Measurements from ENCODE around the gene MORN5. TPM values are rescaled to one million over a fixed set of nuclear protein-coding genes. Genes with fewer than 3 reads are reported as not detected.

MORN5 gene
- total and polyA plus RNA-seq, 2 donors from 2014 or later: 1.6 to 5.6 TPM

DNA sequence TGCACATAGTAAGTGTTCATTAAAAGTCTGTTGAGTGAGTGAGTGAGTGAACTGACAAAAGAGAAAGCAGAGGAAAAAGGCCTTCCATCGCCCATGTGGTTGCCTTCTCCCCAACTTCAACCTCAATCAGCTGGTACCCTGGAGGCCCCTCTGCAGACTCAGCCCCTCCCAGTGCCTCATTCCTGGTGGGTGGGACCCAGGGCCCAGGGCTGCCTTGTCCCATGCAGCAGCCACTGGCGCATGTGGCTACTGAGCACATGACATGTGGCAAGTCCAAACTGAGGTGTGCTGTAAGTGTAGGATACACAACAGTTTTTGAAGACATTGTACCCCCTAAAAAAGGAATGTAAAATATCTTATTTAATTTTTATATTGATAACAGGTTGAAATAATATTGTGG lies 29.7 kb upstream of the MORN5 start:
- TF ChIP-seq, protein P1, sequence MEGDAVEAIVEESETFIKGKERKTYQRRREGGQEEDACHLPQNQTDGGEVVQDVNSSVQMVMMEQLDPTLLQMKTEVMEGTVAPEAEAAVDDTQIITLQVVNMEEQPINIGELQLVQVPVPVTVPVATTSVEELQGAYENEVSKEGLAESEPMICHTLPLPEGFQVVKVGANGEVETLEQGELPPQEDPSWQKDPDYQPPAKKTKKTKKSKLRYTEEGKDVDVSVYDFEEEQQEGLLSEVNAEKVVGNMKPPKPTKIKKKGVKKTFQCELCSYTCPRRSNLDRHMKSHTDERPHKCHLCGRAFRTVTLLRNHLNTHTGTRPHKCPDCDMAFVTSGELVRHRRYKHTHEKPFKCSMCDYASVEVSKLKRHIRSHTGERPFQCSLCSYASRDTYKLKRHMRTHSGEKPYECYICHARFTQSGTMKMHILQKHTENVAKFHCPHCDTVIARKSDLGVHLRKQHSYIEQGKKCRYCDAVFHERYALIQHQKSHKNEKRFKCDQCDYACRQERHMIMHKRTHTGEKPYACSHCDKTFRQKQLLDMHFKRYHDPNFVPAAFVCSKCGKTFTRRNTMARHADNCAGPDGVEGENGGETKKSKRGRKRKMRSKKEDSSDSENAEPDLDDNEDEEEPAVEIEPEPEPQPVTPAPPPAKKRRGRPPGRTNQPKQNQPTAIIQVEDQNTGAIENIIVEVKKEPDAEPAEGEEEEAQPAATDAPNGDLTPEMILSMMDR (IDR thresholded peaks at IDR 0.05; ENCODE audit: borderline replicate concordance, extremely low read depth, insufficient read depth): no peak

DNA sequence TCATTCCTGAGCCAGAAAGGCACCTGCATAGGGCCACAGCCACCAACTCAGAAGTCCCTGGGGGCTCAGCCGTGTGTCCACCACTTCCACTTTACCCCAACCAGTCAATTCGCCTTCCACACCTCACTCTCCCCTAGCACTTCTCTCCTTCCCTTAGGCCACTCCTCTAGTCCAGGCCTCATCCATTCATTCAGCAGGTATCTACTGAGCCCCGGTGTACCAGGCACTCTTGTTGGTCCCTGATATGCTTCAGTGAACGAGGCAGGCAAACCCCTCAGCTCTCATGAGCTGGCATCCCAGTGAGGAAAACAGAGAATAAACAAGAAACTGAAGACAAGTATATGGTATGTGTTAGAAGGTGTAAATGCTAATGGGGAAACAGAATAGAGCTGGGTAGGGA lies 28.9 kb upstream of the MORN5 start:
- Histone ChIP-seq H3K27ac (ENCODE audit: low read depth in 2 of 2, low read length in 2 of 2) (no peak overlapping the region), H3K9me3 (ENCODE audit: control insufficient read depth in 2 of 3, insufficient read depth in 1 of 3, low read length in 3 of 3) (no peaks in the 10 kb centered on the region), H3K27me3 (ENCODE audit: control insufficient read depth, insufficient read depth, low read length) (peaks cover 4% of the 10 kb centered on the region), H3K4me3 (ENCODE audit: low read length in 3 of 3) (no peak overlapping the region), H3K36me3 (ENCODE audit: control insufficient read depth in 2 of 3, insufficient read depth in 3 of 3, low read length in 3 of 3) (no peaks in the 10 kb centered on the region), H3K9ac (ENCODE audit: low read length in 3 of 3) (no peak overlapping the region), H3K4me1 (ENCODE audit: control insufficient read depth in 2 of 3, insufficient read depth in 2 of 3, low read depth in 1 of 3, low read length in 3 of 3) (peaks cover 0 to 10% (median 0%) of the 10 kb centered on the region in 3 donors)
- intact Hi-C loops (cut with DNase I): no loop called here
- no peak for DNase-seq
- FAIRE-seq: no peak
- TF ChIP-seq, protein P1 (IDR thresholded peaks at IDR 0.05; ENCODE audit: borderline replicate concordance, extremely low read depth, insufficient read depth): no peak

More for the DNA sequence above, 29.7 kb upstream of the MORN5 start:
- Histone ChIP-seq H3K4me3 (ENCODE audit: low read length in 3 of 3) (no peak overlapping the region), H3K27ac (ENCODE audit: low read depth in 2 of 2, low read length in 2 of 2) (no peak overlapping the region), H3K9ac (ENCODE audit: low read length in 3 of 3) (no peak overlapping the region), H3K36me3 (ENCODE audit: control insufficient read depth in 2 of 3, insufficient read depth in 3 of 3, low read length in 3 of 3) (no peaks in the 10 kb centered on the region), H3K4me1 (ENCODE audit: control insufficient read depth in 2 of 3, insufficient read depth in 2 of 3, low read depth in 1 of 3, low read length in 3 of 3) (peaks cover 0 to 11% (median 0%) of the 10 kb centered on the region in 3 donors), H3K9me3 (ENCODE audit: control insufficient read depth in 2 of 3, insufficient read depth in 1 of 3, low read length in 3 of 3) (no peaks in the 10 kb centered on the region), H3K27me3 (ENCODE audit: control insufficient read depth, insufficient read depth, low read length) (peaks cover 10% of the 10 kb centered on the region)
- intact Hi-C loops (cut with DNase I): no loop called here
- FAIRE-seq: no peak
- no peak for DNase-seq

DNA sequence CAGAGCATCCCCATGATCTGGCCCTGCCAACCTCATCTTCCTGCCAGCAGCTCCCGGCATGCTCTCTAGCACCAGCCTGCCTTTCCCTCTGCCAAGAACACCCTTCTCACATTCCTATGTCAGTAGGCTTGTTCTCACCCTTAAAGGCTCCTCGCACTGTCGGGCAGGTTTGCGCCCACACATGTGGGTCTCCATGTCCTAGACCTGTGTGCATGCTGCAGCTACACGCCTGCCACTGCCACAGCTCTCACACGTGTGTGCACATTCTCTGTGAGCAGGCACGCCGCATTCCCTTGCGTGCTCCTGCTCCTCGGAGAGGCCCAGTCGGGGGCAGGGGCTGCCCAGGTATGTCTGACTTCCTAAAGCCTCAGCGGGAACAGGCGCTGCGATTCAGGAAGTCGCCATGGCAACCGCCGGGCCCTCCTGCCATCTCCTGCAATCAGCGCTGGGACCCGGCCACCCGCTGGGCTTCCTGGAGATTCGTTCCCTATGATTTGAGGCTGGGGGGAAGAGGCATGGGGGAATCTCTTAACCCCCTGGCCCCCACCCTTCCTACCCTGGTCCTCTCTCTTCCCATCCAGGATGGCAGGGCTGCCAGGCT lies 28.2 kb upstream of the MORN5 start:
- DNase-seq (peak in 4 of 5 donors; percentile 73 to 86 (median 79)), FAIRE-seq (no peak)
- no peak overlapping the region for H3K27ac ChIP-seq (ENCODE audit: low read depth in 2 of 2, low read length in 2 of 2)
- H3K4me1 ChIP-seq (ENCODE audit: control insufficient read depth in 2 of 3, insufficient read depth in 2 of 3, low read depth in 1 of 3, low read length in 3 of 3): peaks cover 0 to 3% (median 0%) of the 10 kb centered on the region in 3 donors
- intact Hi-C loops (cut with DNase I): no loop called here
- H3K9ac ChIP-seq (ENCODE audit: low read length in 3 of 3): no peak overlapping the region
- H3K27me3 ChIP-seq (ENCODE audit: control insufficient read depth, insufficient read depth, low read length): no peaks in the 10 kb centered on the region
- no peaks in the 10 kb centered on the region for H3K9me3 ChIP-seq (ENCODE audit: control insufficient read depth in 2 of 3, insufficient read depth in 1 of 3, low read length in 3 of 3)
- H3K4me3 ChIP-seq (ENCODE audit: low read length in 3 of 3): no peak overlapping the region
- H3K36me3 ChIP-seq (ENCODE audit: control insufficient read depth in 2 of 3, insufficient read depth in 3 of 3, low read length in 3 of 3): no peaks in the 10 kb centered on the region
- TF ChIP-seq, protein P1 (IDR thresholded peaks at IDR 0.05; ENCODE audit: borderline replicate concordance, extremely low read depth, insufficient read depth): no peak

DNA sequence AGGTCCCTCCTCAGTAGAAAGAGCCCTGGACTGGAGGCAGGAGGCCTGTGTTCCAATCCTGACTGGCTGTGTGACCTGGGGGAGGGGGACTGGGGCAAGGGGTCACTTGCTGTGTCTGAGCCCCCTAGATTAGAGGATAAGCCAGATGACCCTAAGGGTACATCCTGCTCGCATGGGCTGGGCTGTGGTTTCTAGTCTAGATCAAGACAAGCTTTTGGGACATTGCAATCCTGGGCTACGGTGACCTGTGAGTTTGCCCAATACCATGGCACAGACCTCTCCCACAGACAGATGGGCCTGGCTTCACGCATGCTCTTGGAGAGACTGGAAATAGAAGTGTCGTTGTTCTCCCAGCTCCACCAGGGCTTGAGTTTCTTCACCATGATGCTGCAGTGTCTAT lies 27.2 kb upstream of the MORN5 start:
- no peak overlapping the region for H3K27ac ChIP-seq (ENCODE audit: low read depth in 2 of 2, low read length in 2 of 2)
- intact Hi-C loops (cut with DNase I): no loop called here
- DNase-seq (no peak), FAIRE-seq (no peak)
- H3K4me1 ChIP-seq (ENCODE audit: control insufficient read depth in 2 of 3, insufficient read depth in 2 of 3, low read depth in 1 of 3, low read length in 3 of 3): peaks cover 0 to 3% (median 0%) of the 10 kb centered on the region in 3 donors
- TF ChIP-seq, protein P1 (IDR thresholded peaks at IDR 0.05; ENCODE audit: borderline replicate concordance, extremely low read depth, insufficient read depth): no peak
- H3K4me3 ChIP-seq (ENCODE audit: low read length in 3 of 3): no peak overlapping the region
- no peak overlapping the region for H3K9ac ChIP-seq (ENCODE audit: low read length in 3 of 3)
- H3K36me3 ChIP-seq (ENCODE audit: control insufficient read depth in 2 of 3, insufficient read depth in 3 of 3, low read length in 3 of 3): no peaks in the 10 kb centered on the region
- H3K9me3 ChIP-seq (ENCODE audit: control insufficient read depth in 2 of 3, insufficient read depth in 1 of 3, low read length in 3 of 3): no peaks in the 10 kb centered on the region
- no peaks in the 10 kb centered on the region for H3K27me3 ChIP-seq (ENCODE audit: control insufficient read depth, insufficient read depth, low read length)

All from kidney (tissue), 14 donors.